ELR (cell line): ENCODE results near the gene OR2A25.

ENCODE experiments used
- DNase-seq: peaks from one replicate; pipeline ENCODE4 v3.0.0-alpha.2; 2015; ENCODE audit warnings: low read depth

OR2A25 gene

GRCh38 chr7:144074374-144074773, 4.8 kb downstream of the OR2A25 start:
- DNase-seq = no peak

- DNase-seq = no peak
Measured at GRCh38 chr7:144085978-144086377, 16.4 kb downstream of the OR2A25 start, which contains the start of gene OR2A12. TSS of gene OR2A12 (plus strand) at chr7:144086278. CDS start at chr7:144095108, 8,830 bp downstream.

- no peak for DNase-seq
Measured at GRCh38 chr7:144086730-144087129, 17.1 kb downstream of the OR2A25 start.

- no peak for DNase-seq
Measured at GRCh38 chr7:144087230-144087629, 17.6 kb downstream of the OR2A25 start.

- no peak for DNase-seq
Measured at GRCh38 chr7:144090667-144091066, 21.1 kb downstream of the OR2A25 start.

GRCh38 chr7:144098776-144099175, 29.2 kb downstream of the OR2A25 start:
- DNase-seq = no peak

- no peak for DNase-seq
Measured at GRCh38 chr7:144100607-144101006, 31.0 kb downstream of the OR2A25 start.

GRCh38 chr7:144102041-144102440, 32.4 kb downstream of the OR2A25 start:
- DNase-seq = no peak

- no peak for DNase-seq
Measured at GRCh38 chr7:144105211-144105610, 35.6 kb downstream of the OR2A25 start.

GRCh38 chr7:144109283-144109682, 39.7 kb downstream of the OR2A25 start, which contains the start of gene OR2A2:
TSS of gene OR2A2 (plus strand) at chr7:144109583. CDS start at chr7:144109583, 0 bp downstream.
- no peak for DNase-seq

- no peak for DNase-seq
Measured at GRCh38 chr7:144110272-144110671, 40.7 kb downstream of the OR2A25 start.

GRCh38 chr7:144113651-144114050, 44.0 kb downstream of the OR2A25 start:
- DNase-seq = no peak

GRCh38 chr7:144118341-144118740, 48.7 kb downstream of the OR2A25 start:
- no peak for DNase-seq

GRCh38 chr7:144122876-144123275, 53.3 kb downstream of the OR2A25 start, which contains the start of gene OR2A14:
TSS of gene OR2A14 (plus strand) at chr7:144123176. CDS start at chr7:144129113, 5,937 bp downstream.
- DNase-seq = no peak
